Mucosa of rectum (tissue), 2 donors: ENCODE results near the gene LMOD1.
A peak's percentile ranks its signal among the peaks of the same experiment; 100 is the strongest.

ENCODE experiments used
- H3K27ac ChIP-seq, 2 donors: one replicate each; pipeline ENCODE4 v1.7.0; 2013; ENCODE audit warnings: inconsistent platforms in 2 of 2, low read depth in 2 of 2, low read length in 2 of 2
- H3K27me3 ChIP-seq, 2 donors: one replicate each; pipeline ENCODE4 v1.7.0; 2013; ENCODE audit warnings: low read length in 2 of 2; ENCODE audit not compliant: control insufficient read depth in 2 of 2, insufficient read depth in 2 of 2
- H3K36me3 ChIP-seq, 2 donors: one replicate each; pipeline ENCODE4 v1.7.0; 2013; ENCODE audit warnings: low read length in 2 of 2; ENCODE audit not compliant: control insufficient read depth in 2 of 2, insufficient read depth in 2 of 2
- H3K4me1 ChIP-seq, 2 donors: one replicate each; pipeline ENCODE4 v1.7.0; 2013; ENCODE audit warnings: low read length in 2 of 2, mild to moderate bottlenecking in 1 of 2; ENCODE audit not compliant: control insufficient read depth in 2 of 2, insufficient read depth in 2 of 2
- H3K4me3 ChIP-seq, 2 donors: one replicate each; pipeline ENCODE4 v1.7.0; 2013; ENCODE audit warnings: low read length in 2 of 2
- H3K9ac ChIP-seq, 2 donors: one replicate each; pipeline ENCODE4 v1.7.0; 2013; ENCODE audit warnings: low read length in 2 of 2, low read depth in 1 of 2, mild to moderate bottlenecking in 1 of 2
- H3K9me3 ChIP-seq, 2 donors: one replicate each; pipeline ENCODE4 v1.7.0; 2013; ENCODE audit warnings: low read length in 2 of 2; ENCODE audit not compliant: control insufficient read depth in 2 of 2
- donor health status: healthy.
- donor health status: Normal muscosa, but diverticular disease.

The LMOD1 gene

DNA sequence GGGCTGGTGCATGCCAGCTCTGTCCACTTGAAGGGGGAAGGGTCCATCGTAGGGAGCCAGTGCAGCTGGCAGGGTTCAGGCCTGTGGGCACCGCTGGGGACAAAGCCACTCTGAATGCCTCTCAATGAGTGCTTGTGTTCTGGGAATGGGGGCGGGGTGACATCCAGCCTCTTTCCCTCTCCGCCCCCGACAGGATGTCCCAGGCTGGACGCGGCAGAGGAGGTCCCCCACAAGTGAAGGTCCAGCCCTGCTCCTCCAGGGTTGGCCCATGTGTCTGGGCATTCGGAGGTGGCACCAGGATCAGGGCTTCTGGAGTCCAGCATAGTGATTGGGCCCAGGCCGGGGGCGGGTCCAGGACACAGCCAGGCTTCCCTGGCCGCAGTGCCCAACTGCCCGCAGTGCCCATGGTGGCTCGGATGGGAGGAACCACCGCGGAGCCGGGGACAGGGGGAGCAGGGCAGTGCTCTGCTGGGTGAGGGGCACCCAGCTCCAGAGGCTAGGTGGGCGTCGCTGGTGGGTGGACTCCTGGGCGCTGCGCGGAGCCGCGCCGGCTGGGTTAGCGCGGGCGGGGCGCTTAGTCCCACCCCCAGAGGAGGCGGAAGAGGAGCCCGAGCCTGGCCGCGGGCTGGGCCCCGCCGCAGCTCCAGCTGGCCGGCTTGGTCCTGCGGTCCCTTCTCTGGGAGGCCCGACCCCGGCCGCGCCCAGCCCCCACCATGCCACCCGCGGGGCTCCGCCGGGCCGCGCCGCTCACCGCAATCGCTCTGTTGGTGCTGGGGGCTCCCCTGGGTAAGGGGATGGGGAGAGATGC, 57.9 kb downstream of the LMOD1 start, which contains the start of gene SHISA4:
Gene SHISA4, plus strand, starts transcription at position 617 of the 808 bp plus-strand sequence. Its CDS starts 97 bp downstream, at position 714.
- Histone ChIP-seq H3K36me3 (no peaks in the 10 kb centered on the region), H3K4me1 (peaks cover 6 to 12% of the 10 kb centered on the region in 2 donors), H3K27me3 (peaks cover 21 to 31% of the 10 kb centered on the region in 2 donors), H3K27ac (no peak within 1 kb of the TSS), H3K9me3 (no peaks in the 10 kb centered on the region), H3K9ac (peak within 1 kb of the TSS; percentile 41), H3K4me3 (peak within 1 kb of the TSS; percentile 69 to 70)

DNA sequence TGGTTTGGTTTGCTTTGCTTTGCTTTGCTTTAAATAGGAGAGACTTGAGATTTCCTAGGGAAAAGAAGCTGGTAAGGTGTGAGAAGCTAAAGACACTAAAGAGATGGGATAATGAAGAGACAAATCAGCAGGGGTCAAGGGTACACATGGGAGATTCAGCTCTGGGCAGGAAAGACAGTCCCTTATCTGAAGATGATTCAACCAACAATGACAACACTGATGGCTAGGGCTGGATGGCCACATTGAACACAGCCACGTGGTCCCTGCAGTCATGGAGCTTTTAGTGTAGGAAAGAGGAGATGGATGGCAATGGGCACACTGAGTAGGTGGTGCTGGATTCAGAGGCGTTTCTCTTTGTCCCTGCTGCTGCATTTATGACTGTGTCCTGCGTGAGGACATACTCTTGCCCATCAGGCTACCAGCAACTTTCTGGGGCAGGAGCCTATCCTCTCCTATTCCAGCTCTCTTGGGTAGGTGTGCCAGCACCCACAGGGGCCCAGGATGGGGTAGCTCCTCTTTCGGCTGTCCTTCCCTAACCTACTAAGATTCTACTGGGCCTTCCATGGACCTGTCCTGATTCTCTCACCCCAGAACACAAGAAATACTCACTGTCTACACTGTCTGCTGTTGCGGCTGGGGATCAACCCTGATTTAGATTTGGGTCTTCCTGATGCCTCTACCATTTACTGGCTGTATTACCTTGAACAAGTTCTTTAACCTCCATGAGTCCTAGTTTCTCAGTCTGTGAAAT, 59.1 kb downstream of the LMOD1 start:
- Histone ChIP-seq H3K27me3 (peaks cover 21 to 31% of the 10 kb centered on the region in 2 donors), H3K36me3 (no peaks in the 10 kb centered on the region), H3K9me3 (no peaks in the 10 kb centered on the region), H3K9ac (no peak overlapping the region), H3K4me3 (no peak overlapping the region), H3K4me1 (peaks cover 6 to 12% of the 10 kb centered on the region in 2 donors), H3K27ac (no peak overlapping the region)

DNA sequence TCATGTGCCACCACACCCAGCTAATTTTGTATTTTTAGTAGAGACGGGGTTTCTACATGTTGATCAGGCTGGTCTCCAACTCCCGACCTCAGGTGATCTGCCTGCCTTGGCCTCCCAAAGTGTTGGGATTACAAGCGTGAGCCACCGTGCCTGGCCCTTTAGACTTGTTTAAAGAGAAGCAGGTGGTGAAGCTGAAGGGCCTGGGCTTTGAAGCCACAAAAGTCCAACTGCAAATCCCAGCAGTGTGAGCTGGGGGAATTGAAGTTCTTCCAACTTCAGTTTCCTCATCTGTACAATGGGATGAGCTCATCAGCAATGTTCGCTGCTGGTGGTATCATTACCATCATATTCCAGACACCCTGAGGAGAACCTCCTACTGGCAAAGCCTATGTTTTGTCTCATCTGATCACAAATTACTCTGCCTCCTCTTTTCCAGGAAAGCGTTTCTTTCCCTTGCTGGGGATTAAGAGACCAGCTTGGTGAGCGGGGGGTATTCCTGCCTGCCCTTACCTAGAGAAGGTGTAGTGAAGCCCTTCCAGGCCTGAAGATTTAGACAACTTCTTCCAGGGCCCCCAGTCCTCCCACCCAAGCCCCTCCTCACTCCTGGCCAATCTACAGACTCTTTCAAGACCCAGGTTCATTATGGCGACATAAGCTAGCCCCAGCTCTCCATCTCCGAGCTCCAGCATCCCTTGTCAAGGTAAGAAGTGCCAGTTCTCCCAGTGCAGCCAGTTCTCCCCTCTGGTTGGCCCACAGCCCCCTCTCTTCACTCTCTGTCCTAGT, 60.1 kb downstream of the LMOD1 start:
- no peak overlapping the region for H3K9ac ChIP-seq
- peaks cover 6 to 12% of the 10 kb centered on the region in 2 donors for H3K4me1 ChIP-seq
- H3K27me3 ChIP-seq, result peaks cover 21 to 31% of the 10 kb centered on the region in 2 donors
- no peaks in the 10 kb centered on the region for H3K36me3 ChIP-seq
- H3K9me3 ChIP-seq, result no peaks in the 10 kb centered on the region
- no peak overlapping the region for H3K4me3 ChIP-seq
- no peak overlapping the region for H3K27ac ChIP-seq

DNA sequence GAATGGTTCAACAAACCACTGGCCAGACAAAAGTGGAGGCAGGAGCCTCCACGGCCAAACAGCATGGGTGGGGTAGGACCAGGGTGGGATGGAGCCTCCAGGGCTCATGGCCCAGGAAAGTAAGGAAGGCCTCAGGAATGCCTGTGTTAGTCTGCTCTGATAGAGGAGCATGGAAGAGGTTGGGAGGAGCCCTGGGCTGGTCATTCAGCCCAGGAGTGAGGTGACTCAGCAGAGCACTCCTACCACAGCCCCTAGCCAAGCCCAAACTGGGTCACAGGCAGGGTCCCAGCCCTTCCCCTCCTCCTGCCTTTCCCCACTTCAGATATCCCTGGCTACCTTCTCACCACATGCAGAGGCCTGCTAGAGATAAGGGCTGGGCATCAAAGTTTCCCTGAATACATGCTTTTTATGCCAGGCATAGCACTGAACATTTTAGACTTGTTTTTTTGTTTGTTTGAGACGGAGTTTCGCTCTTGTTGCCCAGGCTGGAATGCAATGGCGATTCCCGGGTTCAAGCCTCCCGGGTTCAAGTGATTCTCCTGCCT, 60.7 kb downstream of the LMOD1 start:
- no peak overlapping the region for H3K27ac ChIP-seq
- no peaks in the 10 kb centered on the region for H3K36me3 ChIP-seq
- H3K9me3 ChIP-seq, result no peaks in the 10 kb centered on the region
- peaks cover 6 to 12% of the 10 kb centered on the region in 2 donors for H3K4me1 ChIP-seq
- no peak overlapping the region for H3K4me3 ChIP-seq
- no peak overlapping the region for H3K9ac ChIP-seq
- H3K27me3 ChIP-seq, result peaks cover 21 to 31% of the 10 kb centered on the region in 2 donors

DNA sequence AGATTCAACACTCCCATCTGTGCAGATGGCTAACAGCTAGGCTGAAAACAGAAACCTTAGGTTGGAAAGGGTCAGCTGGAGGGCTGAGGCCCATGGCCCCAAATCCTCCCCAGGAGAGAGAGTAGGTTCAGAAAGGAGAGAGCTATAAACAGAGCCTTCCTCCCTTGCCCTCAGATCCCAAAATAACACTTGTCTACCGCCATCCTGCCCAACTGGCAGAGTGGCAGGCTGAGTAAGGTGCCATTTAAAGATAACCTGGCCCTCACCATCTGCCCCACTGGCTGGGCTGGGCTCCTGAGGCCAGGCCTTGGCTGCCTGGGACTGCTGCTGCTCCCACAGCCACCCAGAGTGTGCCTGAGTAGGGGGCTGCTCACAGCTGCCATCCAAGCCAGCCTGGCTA, 61.9 kb downstream of the LMOD1 start:
- Histone ChIP-seq H3K9me3 (no peaks in the 10 kb centered on the region), H3K9ac (no peak overlapping the region), H3K27ac (no peak overlapping the region), H3K36me3 (no peaks in the 10 kb centered on the region), H3K4me3 (no peak overlapping the region), H3K27me3 (peaks cover 16 to 27% of the 10 kb centered on the region in 2 donors), H3K4me1 (peaks cover 6 to 9% of the 10 kb centered on the region in 2 donors)

DNA sequence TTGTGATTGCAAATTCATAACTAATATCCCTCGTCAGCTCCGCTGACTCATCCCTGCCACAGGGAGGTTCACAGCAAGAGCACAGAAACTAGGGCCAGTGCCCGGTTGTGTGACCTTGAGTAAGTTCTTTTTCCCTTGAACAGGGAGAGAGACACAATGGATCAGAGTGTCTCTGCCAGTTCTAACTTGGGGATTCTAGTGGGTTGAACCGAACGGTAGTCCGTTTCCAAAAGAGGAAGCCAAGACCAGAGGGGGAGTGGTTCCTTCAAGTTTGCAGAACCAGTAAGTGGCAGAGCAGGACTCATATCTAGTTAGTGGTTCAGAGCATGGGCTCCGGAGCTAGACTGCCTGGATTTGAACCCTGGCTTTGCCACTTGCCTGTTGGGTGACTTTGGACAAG, 62.6 kb downstream of the LMOD1 start:
- H3K27me3 ChIP-seq, result peaks cover 14 to 24% of the 10 kb centered on the region in 2 donors
- H3K9me3 ChIP-seq, result no peaks in the 10 kb centered on the region
- no peaks in the 10 kb centered on the region for H3K36me3 ChIP-seq
- H3K27ac ChIP-seq, result no peak overlapping the region
- H3K9ac ChIP-seq, result no peak overlapping the region
- H3K4me3 ChIP-seq, result no peak overlapping the region
- H3K4me1 ChIP-seq, result peaks cover under 1 to 4% of the 10 kb centered on the region in 2 donors

- Histone ChIP-seq H3K9ac (no peak overlapping the region), H3K27ac (no peak overlapping the region), H3K4me1 (no peaks in the 10 kb centered on the region), H3K4me3 (no peak overlapping the region), H3K36me3 (no peaks in the 10 kb centered on the region), H3K27me3 (peaks cover 14 to 21% of the 10 kb centered on the region in 2 donors), H3K9me3 (no peaks in the 10 kb centered on the region)
These were observed 63.1 kb downstream of the LMOD1 start for GRCh38 chr1:201883266-201883665.

- no peak overlapping the region for H3K27ac ChIP-seq
- no peaks in the 10 kb centered on the region for H3K9me3 ChIP-seq
- no peak overlapping the region for H3K9ac ChIP-seq
- H3K36me3 ChIP-seq, result no peaks in the 10 kb centered on the region
- H3K4me3 ChIP-seq, result no peak overlapping the region
- H3K4me1 ChIP-seq, result peaks cover 0 to 2% of the 10 kb centered on the region in 2 donors
- peaks cover 8 to 16% of the 10 kb centered on the region in 2 donors for H3K27me3 ChIP-seq
These were observed 63.6 kb downstream of the LMOD1 start for GRCh38 chr1:201882665-201883132.

- Histone ChIP-seq H3K4me1 (peaks cover 0 to 2% of the 10 kb centered on the region in 2 donors), H3K36me3 (no peaks in the 10 kb centered on the region), H3K9me3 (no peaks in the 10 kb centered on the region), H3K9ac (no peak overlapping the region), H3K4me3 (no peak overlapping the region), H3K27ac (no peak overlapping the region), H3K27me3 (peaks cover 2 to 5% of the 10 kb centered on the region in 2 donors)
These were observed 64.7 kb downstream of the LMOD1 start for GRCh38 chr1:201881617-201882016.
